Right lobe of liver (tissue), 4 donors: ENCODE measurements around the gene CCNL1.

Experiments used
- POLR2A ChIP-seq: fragments of 450-650 bp; IDR thresholded peaks from one replicate; pipeline ENCODE4 v1.6.1; 2017; ENCODE audit warnings: antibody characterized with exemption, mild to moderate bottlenecking
- TF ChIP-seq, protein P1 (sequence below), 4 donors: fragments of 200-600 bp in 3 of 4; fragments of 450-650 bp in 1 of 4; IDR thresholded peaks; one replicate each; pipeline versions ENCODE4 v1.5.1 to v1.8.0; 2016 to 2022; ENCODE audit warnings: antibody characterized with exemption in 4 of 4, mild to moderate bottlenecking in 2 of 4
- donor health status: DM: no; HTN: no; CAD: no.
- donor health status: DM: no; HTN: no; CAD: no.
- donor health status: DM: no; HTN: yes; CAD: no.

DNA sequence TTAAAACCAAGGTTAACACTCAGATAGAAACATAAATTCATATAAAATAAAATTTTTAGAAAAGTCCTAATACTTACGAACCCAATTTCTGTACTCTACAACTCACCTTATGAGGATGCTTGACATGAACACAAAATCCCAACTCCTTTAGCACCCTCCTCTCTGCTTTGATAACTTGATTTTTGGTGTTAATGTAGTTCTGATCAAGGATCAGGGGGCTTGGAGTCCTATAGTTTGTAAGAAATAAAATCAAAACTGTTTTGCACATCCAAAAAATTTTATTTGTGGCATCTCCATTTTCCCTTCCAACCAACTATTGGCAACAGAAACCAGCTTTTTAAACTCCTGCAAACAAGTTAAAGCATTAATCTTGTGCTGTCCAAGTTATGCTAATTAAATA, 7.0 kb downstream of the CCNL1 start:
- TF ChIP-seq POLR2A, result no peak
- TF ChIP-seq, protein P1, sequence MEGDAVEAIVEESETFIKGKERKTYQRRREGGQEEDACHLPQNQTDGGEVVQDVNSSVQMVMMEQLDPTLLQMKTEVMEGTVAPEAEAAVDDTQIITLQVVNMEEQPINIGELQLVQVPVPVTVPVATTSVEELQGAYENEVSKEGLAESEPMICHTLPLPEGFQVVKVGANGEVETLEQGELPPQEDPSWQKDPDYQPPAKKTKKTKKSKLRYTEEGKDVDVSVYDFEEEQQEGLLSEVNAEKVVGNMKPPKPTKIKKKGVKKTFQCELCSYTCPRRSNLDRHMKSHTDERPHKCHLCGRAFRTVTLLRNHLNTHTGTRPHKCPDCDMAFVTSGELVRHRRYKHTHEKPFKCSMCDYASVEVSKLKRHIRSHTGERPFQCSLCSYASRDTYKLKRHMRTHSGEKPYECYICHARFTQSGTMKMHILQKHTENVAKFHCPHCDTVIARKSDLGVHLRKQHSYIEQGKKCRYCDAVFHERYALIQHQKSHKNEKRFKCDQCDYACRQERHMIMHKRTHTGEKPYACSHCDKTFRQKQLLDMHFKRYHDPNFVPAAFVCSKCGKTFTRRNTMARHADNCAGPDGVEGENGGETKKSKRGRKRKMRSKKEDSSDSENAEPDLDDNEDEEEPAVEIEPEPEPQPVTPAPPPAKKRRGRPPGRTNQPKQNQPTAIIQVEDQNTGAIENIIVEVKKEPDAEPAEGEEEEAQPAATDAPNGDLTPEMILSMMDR (IDR thresholded peaks at IDR 0.05), result no peak
